GDM1 (cell line): ENCODE measurements around the gene HK1.

Source experiments
- DNase-seq: peaks from one replicate; lab custom pipeline; 2025; lab: John Stamatoyannopoulos, UW

The HK1 gene

GRCh38 chr10:69346776-69347175 lies 68.5 kb downstream of the HK1 start:
- DNase-seq: no peak

GRCh38 chr10:69348816-69349541 lies 70.7 kb downstream of the HK1 start:
- peak; percentile 58 for DNase-seq

GRCh38 chr10:69349542-69349888 lies 71.2 kb downstream of the HK1 start:
- no peak for DNase-seq

- DNase-seq: no peak
Observed at GRCh38 chr10:69351589-69351988, 73.3 kb downstream of the HK1 start.

- DNase-seq: no peak
Observed at GRCh38 chr10:69352569-69353264, 74.4 kb downstream of the HK1 start.

GRCh38 chr10:69353977-69354635 lies 75.8 kb downstream of the HK1 start:
- DNase-seq: no peak

GRCh38 chr10:69356187-69356586 lies 77.9 kb downstream of the HK1 start:
- no peak for DNase-seq

GRCh38 chr10:69358148-69358795 lies 80.0 kb downstream of the HK1 start:
- DNase-seq: no peak

GRCh38 chr10:69359148-69359547 lies 80.9 kb downstream of the HK1 start:
- no peak for DNase-seq

- no peak for DNase-seq
Observed at GRCh38 chr10:69359594-69359993, 81.3 kb downstream of the HK1 start.

- DNase-seq: no peak
Observed at GRCh38 chr10:69360485-69361302, 82.4 kb downstream of the HK1 start.

- no peak for DNase-seq
Observed at GRCh38 chr10:69361303-69361614, 83.0 kb downstream of the HK1 start.

- no peak for DNase-seq
Observed at GRCh38 chr10:69362471-69362954, 84.2 kb downstream of the HK1 start.

GRCh38 chr10:69363666-69364065 lies 85.4 kb downstream of the HK1 start:
- no peak for DNase-seq

GRCh38 chr10:69364232-69364940 lies 86.1 kb downstream of the HK1 start:
- DNase-seq: no peak

GRCh38 chr10:69366738-69367137 lies 88.4 kb downstream of the HK1 start:
- DNase-seq: no peak

GRCh38 chr10:69367469-69367868 lies 89.2 kb downstream of the HK1 start:
- DNase-seq: no peak

- no peak for DNase-seq
Observed at GRCh38 chr10:69372126-69372980, 94.1 kb downstream of the HK1 start.

GRCh38 chr10:69374242-69374641 lies 95.9 kb downstream of the HK1 start:
- no peak for DNase-seq

GRCh38 chr10:69374931-69375306 lies 96.6 kb downstream of the HK1 start:
- DNase-seq: no peak
